Sigmoid colon (tissue), 7 donors: ENCODE data around the gene CACNG3. TPM values are rescaled to one million over a fixed set of nuclear protein-coding genes. Genes with fewer than 3 reads are reported as not detected.

Experiments used
- DNase-seq: peaks from one replicate; pipeline ENCODE4 v3.0.0-alpha.2; 2019
- H3K27ac ChIP-seq, 4 donors: fragments of 200-600 bp; sonication (generic); one replicate each; pipeline ENCODE4 v1.5.1; 2016 to 2019; ENCODE audit warnings: mild to moderate bottlenecking in 1 of 4
- H3K27me3 ChIP-seq, 3 donors: fragments of 200-600 bp; sonication (generic); one replicate each; pipeline ENCODE4 v1.5.1; 2019; ENCODE audit warnings: mild to moderate bottlenecking in 1 of 3
- H3K36me3 ChIP-seq, 4 donors: fragments of 200-600 bp; sonication (generic); one replicate each; pipeline ENCODE4 v1.5.1; 2016 to 2019
- H3K4me1 ChIP-seq, 4 donors: fragments of 200-600 bp; sonication (generic); one replicate each; pipeline ENCODE4 v1.5.1; 2017 to 2019
- H3K4me3 ChIP-seq, 4 donors: fragments of 200-600 bp; sonication (generic); one replicate each; pipeline ENCODE4 v1.5.1; 2017 to 2019; ENCODE audit warnings: mild to moderate bottlenecking in 2 of 4, moderate library complexity in 1 of 4
- H3K9me3 ChIP-seq, 4 donors: fragments of 200-600 bp in 3 of 4; sonication (generic) in 3 of 4; one replicate each; pipeline versions ENCODE4 v1.5.1 to v1.6.1; 2013 to 2019
- CTCF ChIP-seq, 4 experiments: fragments of 450-650 bp in 3 of 4; fragments of 200-600 bp in 1 of 4; IDR thresholded peaks; one replicate each; pipeline ENCODE4 v1.5.1; 2016 to 2019; ENCODE audit warnings: antibody characterized with exemption in 4 of 4, mild to moderate bottlenecking in 3 of 4, moderate library complexity in 2 of 4
- EP300 ChIP-seq, 4 donors: sonication (generic); formaldehyde crosslinking; IDR thresholded peaks; one replicate each; pipeline ENCODE4 v1.6.1; 2017; ENCODE audit warnings: antibody characterized with exemption in 4 of 4
- POLR2A ChIP-seq, 2 donors: fragments of 450-650 bp; IDR thresholded peaks; one replicate each; pipeline ENCODE4 v1.6.1; 2016; ENCODE audit warnings: antibody characterized with exemption in 2 of 2, mild to moderate bottlenecking in 2 of 2, moderate library complexity in 2 of 2
- POLR2AphosphoS5 ChIP-seq, 4 donors: sonication (generic); formaldehyde crosslinking; IDR thresholded peaks; one replicate each; pipeline ENCODE4 v1.6.1; 2017; ENCODE audit warnings: antibody characterized with exemption in 4 of 4
- WGBS, 2 donors: extraction: QIAGEN DNeasy Blood & Tissue Kit; methylation state at CpG; one replicate each; pipeline ENCODE4 v1.1.7; 2013; 5-methylcytosine and 5-hydroxymethylcytosine counted together
- intact Hi-C: fragments of 100-400 bp; cut with DNase I; formaldehyde crosslinking; loops from one replicate; pipeline ENCODE4 v1.15.1; 2023
- polyA plus RNA-seq, 3 donors: library from polyadenylated mRNA; stranded (reverse); fragments of 200-250 nt; gene quantifications; one replicate each; pipeline ENCODE4 v1.2.3, GENCODE V29; 2013
- total RNA-seq, 4 donors: library from RNA; depleted of rRNA; stranded (reverse); fragments of >200 nt; gene quantifications; one replicate each; pipeline ENCODE4 v1.1.0, GENCODE V29; 2016
- donor health status: healthy with polysubstance abuse.
- donor health status: Bipolar disorder and iron deficiency.
- donor health status: healthy.

CACNG3 gene
- total and polyA plus RNA-seq, 7 donors, result not detected

- no peak for DNase-seq
- Histone ChIP-seq H3K27ac (no peak overlapping the region), H3K4me3 (no peak overlapping the region), H3K36me3 (no peaks in the 10 kb centered on the region), H3K4me1 (no peaks in the 10 kb centered on the region), H3K9me3 (no peaks in the 10 kb centered on the region), H3K27me3 (no peaks in the 10 kb centered on the region)
- TF ChIP-seq POLR2A (IDR thresholded peaks at IDR 0.05) (no peak), EP300 (IDR thresholded peaks at IDR 0.05) (no peak), CTCF (IDR thresholded peaks at IDR 0.05) (no peak), POLR2AphosphoS5 (IDR thresholded peaks at IDR 0.05) (no peak)
- WGBS, 2 donors, result 92% methylated on average over 8 of the region's 8 CpGs
- intact Hi-C loops, result no loop called here
Measured at GRCh38 chr16:24273508-24274182, 17.5 kb downstream of the CACNG3 start.

DNA sequence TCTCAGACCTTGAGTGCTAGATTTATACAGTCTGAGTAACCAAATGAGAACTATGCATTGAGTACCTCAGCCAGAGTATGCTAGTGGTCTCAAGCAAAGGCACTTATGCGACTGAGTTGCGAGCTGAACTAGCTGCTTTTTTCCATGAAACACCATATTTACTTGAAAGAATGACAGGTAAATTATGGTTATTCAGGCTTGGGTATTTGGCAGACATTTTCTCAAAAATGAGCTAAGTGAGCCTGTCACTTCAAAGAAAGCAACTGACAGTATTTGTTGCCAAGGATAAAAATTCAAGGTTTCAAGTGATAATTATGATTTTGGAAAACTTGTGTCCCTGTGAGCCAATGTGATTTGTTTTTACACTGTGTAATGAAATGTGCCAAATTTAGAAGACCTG, 19.3 kb downstream of the CACNG3 start:
- intact Hi-C loops, result no loop called here
- Histone ChIP-seq H3K36me3 (no peaks in the 10 kb centered on the region), H3K9me3 (no peaks in the 10 kb centered on the region), H3K27me3 (no peaks in the 10 kb centered on the region), H3K4me3 (no peak overlapping the region), H3K4me1 (no peaks in the 10 kb centered on the region), H3K27ac (no peak overlapping the region)
- no peak for DNase-seq
- WGBS, 2 donors, result 96 to 97% methylated on average over 2 of the region's 2 CpGs
- TF ChIP-seq CTCF (IDR thresholded peaks at IDR 0.05), result no peak
- TF ChIP-seq POLR2AphosphoS5 (IDR thresholded peaks at IDR 0.05), result no peak
- no peak for TF ChIP-seq EP300 (IDR thresholded peaks at IDR 0.05)
- TF ChIP-seq POLR2A (IDR thresholded peaks at IDR 0.05), result no peak

- intact Hi-C loops, result no loop called here
- no peak overlapping the region for H3K4me3 ChIP-seq
- H3K27ac ChIP-seq, result no peak overlapping the region
- H3K9me3 ChIP-seq, result peaks cover 0 to 2% (median 0%) of the 10 kb centered on the region in 4 donors
- WGBS, 2 donors, result 79 to 84% methylated on average over 8 of the region's 8 CpGs
- no peaks in the 10 kb centered on the region for H3K36me3 ChIP-seq
- no peaks in the 10 kb centered on the region for H3K27me3 ChIP-seq
- TF ChIP-seq CTCF (IDR thresholded peaks at IDR 0.05) (no peak), EP300 (IDR thresholded peaks at IDR 0.05) (no peak), POLR2A (IDR thresholded peaks at IDR 0.05) (no peak), POLR2AphosphoS5 (IDR thresholded peaks at IDR 0.05) (no peak)
- no peak for DNase-seq
- H3K4me1 ChIP-seq, result no peaks in the 10 kb centered on the region
Measured at GRCh38 chr16:24279982-24280515, 23.9 kb downstream of the CACNG3 start.

DNA sequence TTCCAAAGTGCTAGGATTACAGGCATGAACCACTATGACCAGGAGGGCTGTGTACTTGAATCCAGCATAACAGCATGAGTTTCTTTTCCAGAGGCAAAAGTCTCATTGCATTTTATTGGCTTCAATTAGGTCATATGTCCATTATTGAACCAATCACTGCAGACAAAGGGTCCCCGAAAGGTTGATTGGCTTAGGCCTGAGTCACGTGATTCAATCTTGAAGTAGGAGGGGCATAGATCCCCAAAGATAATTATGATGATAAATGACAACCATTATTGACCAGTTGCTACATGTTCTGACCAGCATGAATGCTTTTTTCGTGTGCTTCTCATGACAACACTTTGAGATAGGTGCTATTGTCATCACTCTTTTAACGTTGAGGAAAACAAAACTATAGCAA, 25.3 kb downstream of the CACNG3 start:
- Histone ChIP-seq H3K27ac (no peak overlapping the region), H3K36me3 (no peaks in the 10 kb centered on the region), H3K9me3 (peaks cover 0 to 2% (median 0%) of the 10 kb centered on the region in 4 donors), H3K27me3 (no peaks in the 10 kb centered on the region), H3K4me3 (no peak overlapping the region), H3K4me1 (no peaks in the 10 kb centered on the region)
- no peak for DNase-seq
- WGBS, 2 donors, result 59 to 81% methylated on average over 4 of the region's 4 CpGs
- TF ChIP-seq POLR2AphosphoS5 (IDR thresholded peaks at IDR 0.05), result no peak
- no peak for TF ChIP-seq CTCF (IDR thresholded peaks at IDR 0.05)
- intact Hi-C loops, result no loop called here

DNA sequence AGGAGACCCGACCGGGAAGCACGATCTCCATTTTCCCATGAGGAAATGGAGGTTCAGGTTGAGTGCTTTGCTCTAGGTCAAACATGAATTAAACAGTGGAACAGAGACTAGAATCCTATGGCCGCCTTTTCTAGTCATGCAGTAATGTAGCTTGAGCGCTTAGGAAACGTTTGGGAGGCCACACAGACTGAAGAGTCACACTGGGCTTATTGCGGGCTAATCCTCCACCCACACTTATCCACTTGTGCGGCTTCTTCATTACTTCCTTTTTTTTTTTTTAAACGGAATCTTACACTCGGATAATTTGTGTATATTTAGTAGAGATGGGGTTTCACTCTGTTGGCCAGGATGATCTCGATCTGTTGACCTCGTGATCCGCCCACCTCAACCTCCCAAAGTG, 26.0 kb downstream of the CACNG3 start:
- DNase-seq, result no peak
- no peaks in the 10 kb centered on the region for H3K27me3 ChIP-seq
- H3K27ac ChIP-seq, result no peak overlapping the region
- H3K4me3 ChIP-seq, result no peak overlapping the region
- no peak for TF ChIP-seq POLR2AphosphoS5 (IDR thresholded peaks at IDR 0.05)
- TF ChIP-seq POLR2A (IDR thresholded peaks at IDR 0.05), result no peak
- TF ChIP-seq CTCF (IDR thresholded peaks at IDR 0.05), result no peak
- TF ChIP-seq EP300 (IDR thresholded peaks at IDR 0.05), result no peak
- WGBS, 2 donors, result 88 to 89% methylated on average over 13 of the region's 13 CpGs
- no peaks in the 10 kb centered on the region for H3K4me1 ChIP-seq
- H3K9me3 ChIP-seq, result peaks cover 0 to 2% (median 0%) of the 10 kb centered on the region in 4 donors
- intact Hi-C loops, result no loop called here
- no peaks in the 10 kb centered on the region for H3K36me3 ChIP-seq
